NCI-H1694 treated with DMSO at 0.1 percent for 48 hours (cell line): ENCODE results near the gene CTNNA2.

Source experiments
- DNase-seq: peaks from one replicate; lab custom pipeline; 2025; lab: John Stamatoyannopoulos, UW

CTNNA2 gene

GRCh38 chr2:80392441-80392840 lies 879.6 kb downstream of the CTNNA2 start:
- DNase-seq = no peak

- no peak for DNase-seq
Measured at GRCh38 chr2:80393991-80394390, 881.1 kb downstream of the CTNNA2 start.

GRCh38 chr2:80395251-80395650 lies 882.4 kb downstream of the CTNNA2 start:
- DNase-seq = no peak

- no peak for DNase-seq
Measured at GRCh38 chr2:80396276-80396675, 883.4 kb downstream of the CTNNA2 start.

GRCh38 chr2:80403081-80403480 lies 890.2 kb downstream of the CTNNA2 start:
- DNase-seq = no peak

- no peak for DNase-seq
Measured at GRCh38 chr2:80407377-80407776, 894.5 kb downstream of the CTNNA2 start.

GRCh38 chr2:80410346-80410745 lies 897.5 kb downstream of the CTNNA2 start:
- DNase-seq = no peak

- DNase-seq = no peak
Measured at GRCh38 chr2:80413136-80413535, 900.3 kb downstream of the CTNNA2 start.

GRCh38 chr2:80417737-80418136 lies 904.9 kb downstream of the CTNNA2 start:
- no peak for DNase-seq

GRCh38 chr2:80420530-80421208 lies 907.8 kb downstream of the CTNNA2 start:
- DNase-seq = no peak

- DNase-seq = no peak
Measured at GRCh38 chr2:80429251-80429650, 916.4 kb downstream of the CTNNA2 start.

- DNase-seq = no peak
Measured at GRCh38 chr2:80437959-80438358, 925.1 kb downstream of the CTNNA2 start.

- DNase-seq = no peak
Measured at GRCh38 chr2:80438686-80439085, 925.8 kb downstream of the CTNNA2 start.

GRCh38 chr2:80454628-80455027 lies 941.8 kb downstream of the CTNNA2 start:
- no peak for DNase-seq

GRCh38 chr2:80459028-80459427 lies 946.2 kb downstream of the CTNNA2 start:
- DNase-seq = no peak

- DNase-seq = no peak
Measured at GRCh38 chr2:80461505-80462197, 948.8 kb downstream of the CTNNA2 start.

- no peak for DNase-seq
Measured at GRCh38 chr2:80462654-80463053, 949.8 kb downstream of the CTNNA2 start.

- no peak for DNase-seq
Measured at GRCh38 chr2:80464275-80464674, 951.4 kb downstream of the CTNNA2 start.

GRCh38 chr2:80467262-80467811 lies 954.5 kb downstream of the CTNNA2 start:
- DNase-seq = no peak

GRCh38 chr2:80469428-80469827 lies 956.6 kb downstream of the CTNNA2 start:
- DNase-seq = no peak

GRCh38 chr2:80473069-80473468 lies 960.2 kb downstream of the CTNNA2 start:
- DNase-seq = no peak

GRCh38 chr2:80473796-80474195 lies 960.9 kb downstream of the CTNNA2 start:
- DNase-seq = peak; percentile 36

- DNase-seq = no peak
Measured at GRCh38 chr2:80475970-80476369, 963.1 kb downstream of the CTNNA2 start.
